IPS-18c (cell line): ENCODE measurements around the gene TGM2.

Source experiments
- H3K4me3 ChIP-seq: 2 replicates; pipeline ENCODE4 v1.7.0; 2013; ENCODE audit warnings: low read depth, mild to moderate bottlenecking, low read length, moderate library complexity; ENCODE audit not compliant: insufficient read depth
- H3K9me3 ChIP-seq: one replicate; pipeline ENCODE4 v1.6.1; 2013; ENCODE audit warnings: mild to moderate bottlenecking, low read length, moderate library complexity; ENCODE audit not compliant: control insufficient read depth, insufficient read depth

TGM2 gene

GRCh38 chr20:38165089-38165965 is at the start of gene TGM2:
Gene TGM2 (minus strand): TSS chr20:38165270. CDS start chr20:38165198, 72 bp downstream.
- H3K4me3 ChIP-seq = peak within 1 kb of the TSS; percentile 30; the same call in 1 of the 2 replicates
- no peaks in the 10 kb centered on the region for H3K9me3 ChIP-seq

GRCh38 chr20:38214256-38215193 is 49.5 kb upstream of the TGM2 start:
- no peak overlapping the region for H3K4me3 ChIP-seq
- no peaks in the 10 kb centered on the region for H3K9me3 ChIP-seq

- Histone ChIP-seq H3K9me3 (peaks cover 2% of the 10 kb centered on the region), H3K4me3 (no peak overlapping the region)
Measured at GRCh38 chr20:38213607-38213940, 48.5 kb upstream of the TGM2 start.

GRCh38 chr20:38212806-38213606 is 47.9 kb upstream of the TGM2 start:
- H3K4me3 ChIP-seq = no peak overlapping the region
- peaks cover 2% of the 10 kb centered on the region for H3K9me3 ChIP-seq

- no peak overlapping the region; the same call in 1 of the 2 replicates for H3K4me3 ChIP-seq
- peaks cover 2% of the 10 kb centered on the region for H3K9me3 ChIP-seq
Measured at GRCh38 chr20:38211200-38212097, 46.4 kb upstream of the TGM2 start.

GRCh38 chr20:38210741-38211140 is 45.7 kb upstream of the TGM2 start:
- no peak overlapping the region for H3K4me3 ChIP-seq
- peaks cover 2% of the 10 kb centered on the region for H3K9me3 ChIP-seq

GRCh38 chr20:38209736-38210405 is 44.8 kb upstream of the TGM2 start:
- H3K4me3 ChIP-seq = no peak overlapping the region

GRCh38 chr20:38209054-38209675 is 44.1 kb upstream of the TGM2 start:
- peaks cover 2% of the 10 kb centered on the region for H3K9me3 ChIP-seq
- no peak overlapping the region for H3K4me3 ChIP-seq

More at GRCh38 chr20:38209736-38210405, 44.8 kb upstream of the TGM2 start:
- peaks cover 2% of the 10 kb centered on the region for H3K9me3 ChIP-seq

GRCh38 chr20:38208523-38208922 is 43.5 kb upstream of the TGM2 start:
- H3K4me3 ChIP-seq = no peak overlapping the region
- H3K9me3 ChIP-seq = peaks cover 2% of the 10 kb centered on the region

GRCh38 chr20:38208088-38208487 is 43.0 kb upstream of the TGM2 start:
- Histone ChIP-seq H3K9me3 (peaks cover 2% of the 10 kb centered on the region), H3K4me3 (no peak overlapping the region)

GRCh38 chr20:38207621-38208020 is 42.6 kb upstream of the TGM2 start:
- Histone ChIP-seq H3K4me3 (no peak overlapping the region), H3K9me3 (peaks cover 2% of the 10 kb centered on the region)

GRCh38 chr20:38205001-38205400 is 39.9 kb upstream of the TGM2 start:
- H3K4me3 ChIP-seq = no peak overlapping the region
- H3K9me3 ChIP-seq = peaks cover 2% of the 10 kb centered on the region

- H3K4me3 ChIP-seq = no peak overlapping the region
- H3K9me3 ChIP-seq = no peaks in the 10 kb centered on the region
Measured at GRCh38 chr20:38203981-38204357, 38.9 kb upstream of the TGM2 start.

- Histone ChIP-seq H3K4me3 (no peak overlapping the region), H3K9me3 (no peaks in the 10 kb centered on the region)
Measured at GRCh38 chr20:38203337-38203980, 38.4 kb upstream of the TGM2 start.

- no peaks in the 10 kb centered on the region for H3K9me3 ChIP-seq
Measured at GRCh38 chr20:38202982-38203293, 37.9 kb upstream of the TGM2 start.

More at GRCh38 chr20:38202982-38203293, 37.9 kb upstream of the TGM2 start:
- no peak overlapping the region for H3K4me3 ChIP-seq
